ENCODE data around the gene DBF4. TPM values are rescaled to one million over a fixed set of nuclear protein-coding genes. Genes with fewer than 3 reads are reported as not detected.

The DBF4 gene
- total and polyA plus RNA-seq, 10 of the 15 experiments (the other 5 are each of a cell fraction or from before 2014, with no cell fraction given) = 29.3 to 89.8 (median 62.4) TPM

DNA sequence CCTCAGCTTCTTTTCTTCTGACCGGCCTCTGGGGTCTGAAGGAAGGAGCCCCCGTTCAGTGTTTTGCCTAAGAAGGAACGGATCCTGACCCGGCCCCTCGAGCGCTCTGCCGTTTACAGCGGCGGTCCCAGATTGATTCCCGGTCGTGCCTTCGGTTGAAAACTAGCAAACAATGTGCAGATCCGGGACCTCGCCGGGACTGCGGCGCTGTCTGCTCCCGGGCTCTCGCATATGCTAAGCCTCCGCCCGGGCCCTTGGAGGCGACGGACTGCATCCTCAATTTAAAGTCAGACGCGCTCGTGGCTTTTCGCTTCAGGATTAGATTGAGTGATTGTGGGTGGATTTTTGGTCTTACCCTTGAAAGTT is 559 bp downstream of the DBF4 start (continued):
- no peak for TF ChIP-seq KAT2A (conservative IDR thresholded peaks at IDR 0.05; ENCODE audit: control insufficient read depth, low read depth, low read length)
- TF ChIP-seq MYB (IDR thresholded peaks at IDR 0.05; ENCODE audit: borderline replicate concordance, low read depth, low read length) = no peak
- peak; percentile 73; the same call in 1 of the 2 replicates for TF ChIP-seq GABPA (IDR thresholded peaks at IDR 0.05; ENCODE audit: low read depth)
- TF ChIP-seq PAX5 (IDR thresholded peaks at IDR 0.05; ENCODE audit: borderline replicate concordance, low read depth, low read length) = no peak
- TF ChIP-seq BRCA1 (IDR thresholded peaks at IDR 0.05; ENCODE audit: low read depth, low read length) = no peak
- no peak for TF ChIP-seq STAT3 (IDR thresholded peaks at IDR 0.05; ENCODE audit: low read depth, low read length)
- TF ChIP-seq STAT1 (conservative IDR thresholded peaks at IDR 0.05) = no peak
- TF ChIP-seq TARDBP (IDR thresholded peaks at IDR 0.05; ENCODE audit: borderline replicate concordance) = no peak
- TF ChIP-seq, protein P1, sequence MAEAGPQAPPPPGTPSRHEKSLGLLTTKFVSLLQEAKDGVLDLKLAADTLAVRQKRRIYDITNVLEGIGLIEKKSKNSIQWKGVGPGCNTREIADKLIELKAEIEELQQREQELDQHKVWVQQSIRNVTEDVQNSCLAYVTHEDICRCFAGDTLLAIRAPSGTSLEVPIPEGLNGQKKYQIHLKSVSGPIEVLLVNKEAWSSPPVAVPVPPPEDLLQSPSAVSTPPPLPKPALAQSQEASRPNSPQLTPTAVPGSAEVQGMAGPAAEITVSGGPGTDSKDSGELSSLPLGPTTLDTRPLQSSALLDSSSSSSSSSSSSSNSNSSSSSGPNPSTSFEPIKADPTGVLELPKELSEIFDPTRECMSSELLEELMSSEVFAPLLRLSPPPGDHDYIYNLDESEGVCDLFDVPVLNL (IDR thresholded peaks at IDR 0.05; ENCODE audit: low read depth, low read length) = peak; percentile 61
- TF ChIP-seq, protein P2, sequence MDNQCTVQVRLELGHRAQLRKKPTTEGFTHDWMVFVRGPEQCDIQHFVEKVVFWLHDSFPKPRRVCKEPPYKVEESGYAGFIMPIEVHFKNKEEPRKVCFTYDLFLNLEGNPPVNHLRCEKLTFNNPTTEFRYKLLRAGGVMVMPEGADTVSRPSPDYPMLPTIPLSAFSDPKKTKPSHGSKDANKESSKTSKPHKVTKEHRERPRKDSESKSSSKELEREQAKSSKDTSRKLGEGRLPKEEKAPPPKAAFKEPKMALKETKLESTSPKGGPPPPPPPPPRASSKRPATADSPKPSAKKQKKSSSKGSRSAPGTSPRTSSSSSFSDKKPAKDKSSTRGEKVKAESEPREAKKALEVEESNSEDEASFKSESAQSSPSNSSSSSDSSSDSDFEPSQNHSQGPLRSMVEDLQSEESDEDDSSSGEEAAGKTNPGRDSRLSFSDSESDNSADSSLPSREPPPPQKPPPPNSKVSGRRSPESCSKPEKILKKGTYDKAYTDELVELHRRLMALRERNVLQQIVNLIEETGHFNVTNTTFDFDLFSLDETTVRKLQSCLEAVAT (IDR thresholded peaks at IDR 0.05) = peak; percentile 76; the same call in 1 of the 2 replicates
- TF ChIP-seq CBFB (IDR thresholded peaks at IDR 0.05; ENCODE audit: low read depth) = no peak
- TF ChIP-seq, protein P3, sequence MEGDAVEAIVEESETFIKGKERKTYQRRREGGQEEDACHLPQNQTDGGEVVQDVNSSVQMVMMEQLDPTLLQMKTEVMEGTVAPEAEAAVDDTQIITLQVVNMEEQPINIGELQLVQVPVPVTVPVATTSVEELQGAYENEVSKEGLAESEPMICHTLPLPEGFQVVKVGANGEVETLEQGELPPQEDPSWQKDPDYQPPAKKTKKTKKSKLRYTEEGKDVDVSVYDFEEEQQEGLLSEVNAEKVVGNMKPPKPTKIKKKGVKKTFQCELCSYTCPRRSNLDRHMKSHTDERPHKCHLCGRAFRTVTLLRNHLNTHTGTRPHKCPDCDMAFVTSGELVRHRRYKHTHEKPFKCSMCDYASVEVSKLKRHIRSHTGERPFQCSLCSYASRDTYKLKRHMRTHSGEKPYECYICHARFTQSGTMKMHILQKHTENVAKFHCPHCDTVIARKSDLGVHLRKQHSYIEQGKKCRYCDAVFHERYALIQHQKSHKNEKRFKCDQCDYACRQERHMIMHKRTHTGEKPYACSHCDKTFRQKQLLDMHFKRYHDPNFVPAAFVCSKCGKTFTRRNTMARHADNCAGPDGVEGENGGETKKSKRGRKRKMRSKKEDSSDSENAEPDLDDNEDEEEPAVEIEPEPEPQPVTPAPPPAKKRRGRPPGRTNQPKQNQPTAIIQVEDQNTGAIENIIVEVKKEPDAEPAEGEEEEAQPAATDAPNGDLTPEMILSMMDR (IDR thresholded peaks at IDR 0.05 in 2 of 3, conservative IDR thresholded peaks at IDR 0.05 in 1 of 3; ENCODE audit: control insufficient read depth in 2 of 3, extremely low read depth in 1 of 3, insufficient read depth in 1 of 3, low read depth in 3 of 3, low read length in 3 of 3) = 0 out of 6 replicates have a peak, but pooled peaks of 1 of the 3 experiments have one; percentile 9
- TF ChIP-seq BHLHE40 (IDR thresholded peaks at IDR 0.05; ENCODE audit: borderline replicate concordance in 1 of 2, low read depth in 2 of 2, low read length in 1 of 2) = no peak
- no peak for TF ChIP-seq RAD21 (IDR thresholded peaks at IDR 0.05; ENCODE audit: insufficient read depth, low read depth, low read length)
- TF ChIP-seq, protein P4, sequence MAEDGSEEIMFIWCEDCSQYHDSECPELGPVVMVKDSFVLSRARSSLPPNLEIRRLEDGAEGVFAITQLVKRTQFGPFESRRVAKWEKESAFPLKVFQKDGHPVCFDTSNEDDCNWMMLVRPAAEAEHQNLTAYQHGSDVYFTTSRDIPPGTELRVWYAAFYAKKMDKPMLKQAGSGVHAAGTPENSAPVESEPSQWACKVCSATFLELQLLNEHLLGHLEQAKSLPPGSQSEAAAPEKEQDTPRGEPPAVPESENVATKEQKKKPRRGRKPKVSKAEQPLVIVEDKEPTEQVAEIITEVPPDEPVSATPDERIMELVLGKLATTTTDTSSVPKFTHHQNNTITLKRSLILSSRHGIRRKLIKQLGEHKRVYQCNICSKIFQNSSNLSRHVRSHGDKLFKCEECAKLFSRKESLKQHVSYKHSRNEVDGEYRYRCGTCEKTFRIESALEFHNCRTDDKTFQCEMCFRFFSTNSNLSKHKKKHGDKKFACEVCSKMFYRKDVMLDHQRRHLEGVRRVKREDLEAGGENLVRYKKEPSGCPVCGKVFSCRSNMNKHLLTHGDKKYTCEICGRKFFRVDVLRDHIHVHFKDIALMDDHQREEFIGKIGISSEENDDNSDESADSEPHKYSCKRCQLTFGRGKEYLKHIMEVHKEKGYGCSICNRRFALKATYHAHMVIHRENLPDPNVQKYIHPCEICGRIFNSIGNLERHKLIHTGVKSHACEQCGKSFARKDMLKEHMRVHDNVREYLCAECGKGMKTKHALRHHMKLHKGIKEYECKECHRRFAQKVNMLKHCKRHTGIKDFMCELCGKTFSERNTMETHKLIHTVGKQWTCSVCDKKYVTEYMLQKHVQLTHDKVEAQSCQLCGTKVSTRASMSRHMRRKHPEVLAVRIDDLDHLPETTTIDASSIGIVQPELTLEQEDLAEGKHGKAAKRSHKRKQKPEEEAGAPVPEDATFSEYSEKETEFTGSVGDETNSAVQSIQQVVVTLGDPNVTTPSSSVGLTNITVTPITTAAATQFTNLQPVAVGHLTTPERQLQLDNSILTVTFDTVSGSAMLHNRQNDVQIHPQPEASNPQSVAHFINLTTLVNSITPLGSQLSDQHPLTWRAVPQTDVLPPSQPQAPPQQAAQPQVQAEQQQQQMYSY (CRISPR knock-in tag; IDR thresholded peaks at IDR 0.05) = no peak
- TF ChIP-seq ATF7 (IDR thresholded peaks at IDR 0.05; ENCODE audit: low read depth) = no peak
- TF ChIP-seq, protein P5, sequence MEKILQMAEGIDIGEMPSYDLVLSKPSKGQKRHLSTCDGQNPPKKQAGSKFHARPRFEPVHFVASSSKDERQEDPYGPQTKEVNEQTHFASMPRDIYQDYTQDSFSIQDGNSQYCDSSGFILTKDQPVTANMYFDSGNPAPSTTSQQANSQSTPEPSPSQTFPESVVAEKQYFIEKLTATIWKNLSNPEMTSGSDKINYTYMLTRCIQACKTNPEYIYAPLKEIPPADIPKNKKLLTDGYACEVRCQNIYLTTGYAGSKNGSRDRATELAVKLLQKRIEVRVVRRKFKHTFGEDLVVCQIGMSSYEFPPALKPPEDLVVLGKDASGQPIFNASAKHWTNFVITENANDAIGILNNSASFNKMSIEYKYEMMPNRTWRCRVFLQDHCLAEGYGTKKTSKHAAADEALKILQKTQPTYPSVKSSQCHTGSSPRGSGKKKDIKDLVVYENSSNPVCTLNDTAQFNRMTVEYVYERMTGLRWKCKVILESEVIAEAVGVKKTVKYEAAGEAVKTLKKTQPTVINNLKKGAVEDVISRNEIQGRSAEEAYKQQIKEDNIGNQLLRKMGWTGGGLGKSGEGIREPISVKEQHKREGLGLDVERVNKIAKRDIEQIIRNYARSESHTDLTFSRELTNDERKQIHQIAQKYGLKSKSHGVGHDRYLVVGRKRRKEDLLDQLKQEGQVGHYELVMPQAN (conservative IDR thresholded peaks at IDR 0.05) = no peak
- TF ChIP-seq KDM1A (IDR thresholded peaks at IDR 0.05; ENCODE audit: borderline replicate concordance) = no peak

All from GM12878 (cell line).